HEK293 (cell line): Measurements from ENCODE around the gene AMPD3.

Source experiments
- CTCF ChIA-PET: fragments of 350-600 bp; formaldehyde crosslinking; extraction: SDS; loops from one replicate; lab custom pipeline; 2021; ENCODE audit warnings: antibody characterized with exemption; lab: Yijun Ruan, JAX
- POLR2A ChIA-PET: fragments of 300-600 bp; formaldehyde crosslinking; extraction: SDS; loops from one replicate; lab custom pipeline; 2020; ENCODE audit warnings: antibody characterized with exemption, inconsistent platforms; lab: Yijun Ruan, JAX
- H3K27ac ChIP-seq: fragments of 200-500 bp; sonication (Bioruptor generic); 2 replicates; pipeline ENCODE4 v1.5.1; 2014; ENCODE audit warnings: low read depth, low read length, control low read depth, inconsistent platforms; ENCODE audit errors: extremely low read depth
- H3K36me3 ChIP-seq, 2 experiments: fragments of 200-500 bp in 1 of 2; sonication (Bioruptor generic) in 1 of 2; 1 replicate in 1 of 2; 2 replicates in 1 of 2; pipeline ENCODE4 v1.5.1; 2014 to 2017; ENCODE audit warnings: inconsistent platforms in 2 of 2, low read length in 2 of 2; ENCODE audit not compliant: control insufficient read depth in 2 of 2, insufficient read depth in 1 of 2
- H3K4me1 ChIP-seq: fragments of 200-500 bp; sonication (Bioruptor generic); 2 replicates; pipeline ENCODE4 v1.5.1; 2014; ENCODE audit warnings: mild to moderate bottlenecking, low read length, inconsistent platforms; ENCODE audit not compliant: control insufficient read depth, insufficient read depth
- H3K4me3 ChIP-seq: 2 replicates; pipeline ENCODE4 v1.5.1; 2011; ENCODE audit warnings: low read depth, mild to moderate bottlenecking, control low read depth, low read length, moderate library complexity
- H3K9me3 ChIP-seq: fragments of 200-500 bp; sonication (Bioruptor generic); 2 replicates; pipeline ENCODE4 v1.5.1; 2014; ENCODE audit warnings: low read depth, low read length, inconsistent platforms; ENCODE audit not compliant: control insufficient read depth, insufficient read depth
- EGR2 ChIP-seq: fragments of 450-650 bp; formaldehyde crosslinking; IDR thresholded peaks from 2 replicates; pipeline ENCODE4 v1.5.1; 2016; ENCODE audit warnings: low read depth, missing biosample characterization, missing genetic modification characterization
- GFI1B ChIP-seq: fragments of 450-650 bp; formaldehyde crosslinking; IDR thresholded peaks from 2 replicates; pipeline ENCODE4 v1.5.1; 2016; ENCODE audit warnings: missing biosample characterization, missing genetic modification characterization
- KLF17 ChIP-seq: fragments of 450-650 bp; formaldehyde crosslinking; IDR thresholded peaks from 2 replicates; pipeline ENCODE4 v1.5.1; 2016; ENCODE audit warnings: missing biosample characterization, missing genetic modification characterization
- KLF8 ChIP-seq: fragments of 450-650 bp; formaldehyde crosslinking; IDR thresholded peaks from 2 replicates; pipeline ENCODE4 v1.5.1; 2016; ENCODE audit warnings: missing biosample characterization, missing genetic modification characterization
- PRDM10 ChIP-seq: fragments of 450-650 bp; formaldehyde crosslinking; IDR thresholded peaks from 2 replicates; pipeline ENCODE4 v1.5.1; 2016; ENCODE audit warnings: missing biosample characterization, missing genetic modification characterization
- SP7 ChIP-seq: fragments of 450-650 bp; formaldehyde crosslinking; IDR thresholded peaks from 2 replicates; pipeline ENCODE4 v1.5.1; 2016; ENCODE audit warnings: missing biosample characterization, missing genetic modification characterization
- ZBTB11 ChIP-seq: fragments of 450-650 bp; formaldehyde crosslinking; conservative IDR thresholded peaks from 2 replicates; pipeline ENCODE4 v1.5.1; 2016; ENCODE audit warnings: low read depth, missing biosample characterization, missing genetic modification characterization
- ZFP3 ChIP-seq: fragments of 450-650 bp; formaldehyde crosslinking; IDR thresholded peaks from 2 replicates; pipeline ENCODE4 v1.5.1; 2016; ENCODE audit warnings: low read depth, missing biosample characterization, missing genetic modification characterization
- ZFP41 ChIP-seq: fragments of 450-650 bp; formaldehyde crosslinking; IDR thresholded peaks from 2 replicates; pipeline ENCODE4 v1.5.1; 2016; ENCODE audit warnings: missing biosample characterization, missing genetic modification characterization, borderline replicate concordance
- ZNF19 ChIP-seq: fragments of 450-650 bp; formaldehyde crosslinking; IDR thresholded peaks from 2 replicates; pipeline ENCODE4; 2016; ENCODE audit warnings: missing biosample characterization, missing genetic modification characterization, low read depth
- ZNF221 ChIP-seq: fragments of 450-650 bp; formaldehyde crosslinking; IDR thresholded peaks from 2 replicates; pipeline ENCODE4 v1.5.1; 2017; ENCODE audit warnings: missing biosample characterization, missing genetic modification characterization, borderline replicate concordance
- ZNF239 ChIP-seq: fragments of 450-650 bp; formaldehyde crosslinking; IDR thresholded peaks from 2 replicates; pipeline ENCODE4 v1.5.1; 2016; ENCODE audit warnings: missing biosample characterization, missing genetic modification characterization
- ZNF266 ChIP-seq: fragments of 450-650 bp; formaldehyde crosslinking; IDR thresholded peaks from 2 replicates; pipeline ENCODE4 v1.5.1; 2016; ENCODE audit warnings: missing biosample characterization, missing genetic modification characterization, low read depth
- ZNF37A ChIP-seq: fragments of 450-650 bp; IDR thresholded peaks from 2 replicates; pipeline ENCODE4 v1.5.1; 2018; ENCODE audit warnings: missing biosample characterization, missing genetic modification characterization
- ZNF398 ChIP-seq: fragments of 450-650 bp; formaldehyde crosslinking; IDR thresholded peaks from 2 replicates; pipeline ENCODE4 v1.5.1; 2017; ENCODE audit warnings: missing biosample characterization, missing genetic modification characterization
- ZNF488 ChIP-seq: fragments of 450-650 bp; formaldehyde crosslinking; IDR thresholded peaks from 2 replicates; pipeline ENCODE4 v1.5.1; 2016; ENCODE audit warnings: missing biosample characterization, missing genetic modification characterization
- ZNF549 ChIP-seq: fragments of 450-650 bp; IDR thresholded peaks from 2 replicates; pipeline ENCODE4 v1.5.1; 2018; ENCODE audit warnings: missing biosample characterization, missing genetic modification characterization, mild to moderate bottlenecking, inconsistent platforms, moderate library complexity
- ZNF623 ChIP-seq: fragments of 450-650 bp; formaldehyde crosslinking; IDR thresholded peaks from 2 replicates; pipeline ENCODE4 v1.5.1; 2016; ENCODE audit warnings: missing biosample characterization, missing genetic modification characterization
- ZNF701 ChIP-seq: fragments of 450-650 bp; formaldehyde crosslinking; IDR thresholded peaks from 2 replicates; pipeline ENCODE4 v1.5.1; 2016; ENCODE audit warnings: missing biosample characterization, missing genetic modification characterization
- ZNF747 ChIP-seq: fragments of 450-650 bp; formaldehyde crosslinking; IDR thresholded peaks from 2 replicates; pipeline ENCODE4 v1.5.1; 2016; ENCODE audit warnings: missing biosample characterization, missing genetic modification characterization
- ZNF768 ChIP-seq: fragments of 450-650 bp; formaldehyde crosslinking; IDR thresholded peaks from 2 replicates; pipeline ENCODE4 v1.5.1; 2018; ENCODE audit warnings: missing biosample characterization, mild to moderate bottlenecking, missing genetic modification characterization
- ZNF777 ChIP-seq: fragments of 450-650 bp; formaldehyde crosslinking; IDR thresholded peaks from 2 replicates; pipeline ENCODE4 v1.5.1; 2017; ENCODE audit warnings: missing biosample characterization, missing genetic modification characterization, borderline replicate concordance
- ZNF785 ChIP-seq: fragments of 450-650 bp; formaldehyde crosslinking; IDR thresholded peaks from 2 replicates; pipeline ENCODE4 v1.5.1; 2016; ENCODE audit warnings: missing biosample characterization, missing genetic modification characterization
- ZXDB ChIP-seq: fragments of 450-650 bp; formaldehyde crosslinking; IDR thresholded peaks from 2 replicates; pipeline ENCODE4 v1.5.1; 2016; ENCODE audit warnings: missing biosample characterization, missing genetic modification characterization

The AMPD3 gene

GRCh38 chr11:10492084-10492483, 37.0 kb downstream of the AMPD3 start:
- H3K9me3 ChIP-seq, result no peaks in the 10 kb centered on the region
- TF ChIP-seq ZNF701 (tag by site-specific recombination), result no peak
- no peak for TF ChIP-seq ZNF398 (tag by site-specific recombination)
- TF ChIP-seq ZNF19 (tag by site-specific recombination), result no peak
- TF ChIP-seq ZNF488, result no peak
- TF ChIP-seq ZNF37A, result no peak
- no peak for TF ChIP-seq PRDM10 (tag by site-specific recombination)
- no peak for TF ChIP-seq ZNF777 (tag by site-specific recombination)
- no peak for TF ChIP-seq ZNF623
- CTCF ChIA-PET, result no interaction called here
- no peaks in the 10 kb centered on the region for H3K4me1 ChIP-seq
- no peak overlapping the region for H3K27ac ChIP-seq
- no peak overlapping the region for H3K4me3 ChIP-seq
- peaks cover 0 to 3% of the 10 kb centered on the region in 2 experiments; a peak in 1 of 3 replicates for H3K36me3 ChIP-seq
- POLR2A ChIA-PET, result no interaction called here

GRCh38 chr11:10493041-10493663, 38.1 kb downstream of the AMPD3 start:
- CTCF ChIA-PET, result no interaction called here
- POLR2A ChIA-PET, result no interaction called here
- TF ChIP-seq ZNF239 (tag by site-specific recombination) (no peak), GFI1B (tag by site-specific recombination) (no peak), ZNF549 (tag by site-specific recombination) (no peak), KLF17 (no peak), ZNF266 (tag by site-specific recombination) (no peak), ZXDB (no peak), ZNF221 (tag by site-specific recombination) (no peak), KLF8 (no peak), ZNF785 (tag by site-specific recombination) (no peak), ZNF747 (tag by site-specific recombination) (no peak), SP7 (no peak), ZFP3 (tag by site-specific recombination) (no peak), ZNF768 (no peak), EGR2 (no peak), ZBTB11 (no peak), ZFP41 (tag by site-specific recombination) (no peak)

More at GRCh38 chr11:10493041-10493663, 38.1 kb downstream of the AMPD3 start:
- peaks cover 0 to 3% of the 10 kb centered on the region in 2 experiments; a peak in 1 of 3 replicates for H3K36me3 ChIP-seq
- no peak overlapping the region for H3K4me3 ChIP-seq
- H3K9me3 ChIP-seq, result no peaks in the 10 kb centered on the region
- H3K27ac ChIP-seq, result no peak overlapping the region
- H3K4me1 ChIP-seq, result no peaks in the 10 kb centered on the region
